ENCODE results near the gene LTK. TPM values are rescaled to one million over a fixed set of nuclear protein-coding genes. Genes with fewer than 3 reads are reported as not detected.

Gene LTK
- total and polyA plus RNA-seq, 8 donors: 1.2 to 25.2 (median 6.5) TPM

- peaks cover 0 to 13% (median 5%) of the 10 kb centered on the region in 4 donors for H3K36me3 ChIP-seq
- intact Hi-C loops (cut with DNase I; ENCODE audit: low total_unique reads): no loop called here
- H3K4me3 ChIP-seq: no peak overlapping the region
- H3K4me1 ChIP-seq: peaks cover 19 to 35% (median 28%) of the 10 kb centered on the region in 4 donors
- H3K9me3 ChIP-seq: no peaks in the 10 kb centered on the region
- H3K27me3 ChIP-seq: peaks cover 4 to 49% (median 23%) of the 10 kb centered on the region in 3 donors
- WGBS, 5 donors: 92 to 96% (median 96%) methylated on average over 10 to 13 of the region's 13 CpGs
- no peak for DNase-seq
- H3K27ac ChIP-seq: no peak overlapping the region
- TF ChIP-seq POLR2AphosphoS5 (IDR thresholded peaks at IDR 0.05) (no peak), CTCF (IDR thresholded peaks at IDR 0.05) (no peak), EP300 (IDR thresholded peaks at IDR 0.05) (no peak), POLR2A (IDR thresholded peaks at IDR 0.05) (no peak)
Observed at GRCh38 chr15:41504751-41505492, 8.7 kb downstream of the LTK start.

- H3K36me3 ChIP-seq: peaks cover 0 to 13% (median 5%) of the 10 kb centered on the region in 4 donors
- H3K4me3 ChIP-seq: no peak overlapping the region
- intact Hi-C loops (cut with DNase I; ENCODE audit: low total_unique reads): no loop called here
- no peak for TF ChIP-seq CTCF (IDR thresholded peaks at IDR 0.05)
- TF ChIP-seq POLR2A (IDR thresholded peaks at IDR 0.05): no peak
- no peak for TF ChIP-seq EP300 (IDR thresholded peaks at IDR 0.05)
- no peak for TF ChIP-seq POLR2AphosphoS5 (IDR thresholded peaks at IDR 0.05)
- 45 to 70% (median 54%) methylated on average over 1 to 5 of the region's 5 CpGs for WGBS, 5 donors
- peaks cover 19 to 33% (median 28%) of the 10 kb centered on the region in 4 donors for H3K4me1 ChIP-seq
- no peaks in the 10 kb centered on the region for H3K9me3 ChIP-seq
- DNase-seq: peak in 1 of 2 donors; percentile 72
- no peak overlapping the region for H3K27ac ChIP-seq
- H3K27me3 ChIP-seq: peaks cover 4 to 59% (median 23%) of the 10 kb centered on the region in 3 donors
Observed at GRCh38 chr15:41503669-41504010, 10.0 kb downstream of the LTK start.

GRCh38 chr15:41502795-41503668 is 10.6 kb downstream of the LTK start:
- intact Hi-C loops (cut with DNase I; ENCODE audit: low total_unique reads): no loop called here
- TF ChIP-seq POLR2AphosphoS5 (IDR thresholded peaks at IDR 0.05): no peak
- TF ChIP-seq POLR2A (IDR thresholded peaks at IDR 0.05): no peak
- TF ChIP-seq EP300 (IDR thresholded peaks at IDR 0.05): no peak
- no peak for TF ChIP-seq CTCF (IDR thresholded peaks at IDR 0.05)
- peaks cover 14 to 32% (median 23%) of the 10 kb centered on the region in 4 donors for H3K4me1 ChIP-seq
- 41 to 62% (median 56%) methylated on average over 38 to 54 of the region's 54 CpGs for WGBS, 5 donors
- H3K27me3 ChIP-seq: peaks cover 4 to 64% (median 23%) of the 10 kb centered on the region in 3 donors
- no peak overlapping the region for H3K27ac ChIP-seq
- H3K9me3 ChIP-seq: no peaks in the 10 kb centered on the region
- peaks cover 0 to 13% (median 5%) of the 10 kb centered on the region in 4 donors for H3K36me3 ChIP-seq
- peak in 1 of 2 donors; percentile 23 for DNase-seq
- peak overlapping the region in 3 of 4 donors; percentile 25 to 45 (median 37) for H3K4me3 ChIP-seq

All from stomach (tissue), 9 donors.